NCI-H345 treated with DMSO at 0.1 percent for 48 hours (cell line): ENCODE data around the gene SGPP2.
"Not testable (repeated sequence)": the region's sequence is repeated elsewhere in the genome, so short reads cannot be mapped to it uniquely, and the experiment has no call there.

Experiments used
- DNase-seq: peaks from one replicate; lab custom pipeline; 2025; ENCODE audit not compliant: unreplicated experiment; lab: John Stamatoyannopoulos, UW

The SGPP2 gene

GRCh38 chr2:222424276-222424728 lies at the start of gene SGPP2:
TSS of gene SGPP2 (plus strand) at chr2:222424543. CDS start at chr2:222424603, 60 bp downstream.
- DNase-seq = peak; percentile 54

GRCh38 chr2:222375798-222376197 lies 48.5 kb upstream of the SGPP2 start:
- DNase-seq = no peak

GRCh38 chr2:222380456-222380855 lies 43.9 kb upstream of the SGPP2 start:
- no peak for DNase-seq

- no peak for DNase-seq
These were observed 42.8 kb upstream of the SGPP2 start for GRCh38 chr2:222381566-222381965.

- no peak for DNase-seq
These were observed 41.1 kb upstream of the SGPP2 start for GRCh38 chr2:222383255-222383654.

GRCh38 chr2:222391743-222392285 lies 32.5 kb upstream of the SGPP2 start:
- no peak for DNase-seq

- DNase-seq = no peak
These were observed 30.5 kb upstream of the SGPP2 start for GRCh38 chr2:222393733-222394267.

- peak; percentile 12 for DNase-seq
These were observed 25.9 kb upstream of the SGPP2 start for GRCh38 chr2:222398446-222398885.

GRCh38 chr2:222399038-222399783 lies 25.1 kb upstream of the SGPP2 start:
- peak; percentile 87 for DNase-seq

- DNase-seq = no peak
These were observed 20.0 kb upstream of the SGPP2 start for GRCh38 chr2:222404151-222404905.

GRCh38 chr2:222408684-222409083 lies 15.7 kb upstream of the SGPP2 start:
- DNase-seq = no peak

- DNase-seq = no peak
These were observed 13.8 kb upstream of the SGPP2 start for GRCh38 chr2:222410534-222410933.

GRCh38 chr2:222412334-222412733 lies 12.0 kb upstream of the SGPP2 start:
- DNase-seq = not testable (repeated sequence)

GRCh38 chr2:222413295-222413911 lies 10.9 kb upstream of the SGPP2 start:
- no peak for DNase-seq

GRCh38 chr2:222418739-222419138 lies 5.6 kb upstream of the SGPP2 start:
- no peak for DNase-seq

- DNase-seq = no peak
These were observed 3.8 kb upstream of the SGPP2 start for GRCh38 chr2:222420508-222420907.

GRCh38 chr2:222421626-222422025 lies 2.7 kb upstream of the SGPP2 start:
- no peak for DNase-seq

GRCh38 chr2:222423186-222423585 lies 1.2 kb upstream of the SGPP2 start:
- no peak for DNase-seq

- peak; percentile 39 for DNase-seq
These were observed 589 bp upstream of the SGPP2 start for GRCh38 chr2:222423632-222424275.
